K562 (cell line): ENCODE results near the gene CHST8. TPM values are rescaled to one million over a fixed set of nuclear protein-coding genes. Genes with fewer than 3 reads are reported as not detected.

Source experiments
- ATAC-seq: fragments of 200-7000 bp; cut with Tn5 transposase; 3 replicates; pipeline ENCODE4 v1.9.1; 2020; ENCODE audit warnings: moderate library complexity
- BruUV-seq: library from RNA; stranded (reverse); fragments of 400-500 nt; replicated peaks from 2 replicates; lab custom pipeline; 2021; lab: Mats Ljungman, UMichigan
- CTCF ChIA-PET: fragments of 300-600 bp; formaldehyde crosslinking; extraction: SDS; loops from one replicate; lab custom pipeline; 2021; ENCODE audit warnings: low intra/inter-chr PET ratio; lab: Yijun Ruan, JAX
- POLR2A ChIA-PET: fragments of 300-600, 350-650 bp; sonication (Branson Sonifier 250); formaldehyde crosslinking; extraction: SDS; loops from one replicate; lab custom pipeline; 2021; ENCODE audit warnings: antibody characterized with exemption, inconsistent platforms; lab: Yijun Ruan, JAX
- DNase-seq, 4 experiments: peaks; one replicate each; pipeline versions ENCODE4 v3.0.0 to v3.0.0-alpha.2; 2011 to 2018; ENCODE audit warnings: low spot score in 3 of 4, mixed read lengths in 3 of 4; ENCODE audit errors: extremely low read depth in 1 of 4
- FAIRE-seq: peaks from 2 replicates; lab custom pipeline; 2011; peaks lifted over from hg19 to GRCh38; lab: Jason Lieb, UNC
- H2AFZ ChIP-seq: 2 replicates; pipeline ENCODE4 v1.6.0; 2011; ENCODE audit warnings: low read depth, low read length, control low read depth, inconsistent platforms
- H3K27ac ChIP-seq: fragments of 200-600 bp; 3 replicates; pipeline ENCODE4 v1.8.0; 2011; ENCODE audit warnings: low read depth, mild to moderate bottlenecking, control low read depth, inconsistent platforms, low read length, moderate library complexity, mixed read lengths; ENCODE audit errors: extremely low read depth
- H3K27me3 ChIP-seq, 2 experiments: fragments of 300-600 bp in 1 of 2; 2 replicates in 1 of 2; 3 replicates in 1 of 2; pipeline versions ENCODE4 v1.6.0 to v1.8.0; 2011; ENCODE audit warnings: inconsistent platforms in 2 of 2, low read length in 2 of 2, mild to moderate bottlenecking in 1 of 2, mixed read lengths in 1 of 2, moderate library complexity in 1 of 2; ENCODE audit not compliant: control insufficient read depth in 2 of 2, insufficient read depth in 2 of 2
- H3K36me3 ChIP-seq: fragments of 300-600 bp; 3 replicates; pipeline ENCODE4 v1.8.0; 2011; ENCODE audit warnings: mild to moderate bottlenecking, low read length, inconsistent platforms; ENCODE audit not compliant: control insufficient read depth, insufficient read depth
- H3K4me1 ChIP-seq, 2 experiments: fragments of 200-600 bp in 1 of 2; replicated peaks in 1 of 2; 2 replicates in 1 of 2; 3 replicates in 1 of 2; pipeline versions ENCODE4 v1.5.1 to v1.8.0; 2011; ENCODE audit warnings: inconsistent platforms in 2 of 2, low read length in 2 of 2, mild to moderate bottlenecking in 1 of 2, mixed read lengths in 1 of 2, moderate library complexity in 1 of 2; ENCODE audit not compliant: control insufficient read depth in 2 of 2, insufficient read depth in 2 of 2
- H3K4me2 ChIP-seq: 2 replicates; pipeline ENCODE4 v1.6.1; 2011; ENCODE audit warnings: low read length, control low read depth, inconsistent platforms, mixed read lengths; ENCODE audit not compliant: insufficient read depth
- H3K4me3 ChIP-seq: fragments of 200-600 bp; sonication (generic), shearing (Covaris generic); 2 replicates; pipeline ENCODE4 v1.5.1; 2016; ENCODE audit warnings: control low read depth, inconsistent platforms
- H3K79me2 ChIP-seq: fragments of 200-600 bp; 3 replicates; pipeline ENCODE4 v1.8.0; 2011; ENCODE audit warnings: low read length, inconsistent platforms; ENCODE audit not compliant: control insufficient read depth, insufficient read depth
- H3K9ac ChIP-seq, 2 experiments: 2 replicates each; pipeline versions ENCODE4 v1.6.0 to v1.6.1; 2011; ENCODE audit warnings: low read depth in 2 of 2, low read length in 2 of 2, control low read depth in 1 of 2, inconsistent platforms in 1 of 2, mild to moderate bottlenecking in 1 of 2, mixed read lengths in 1 of 2; ENCODE audit not compliant: insufficient read depth in 1 of 2
- H3K9me1 ChIP-seq: one replicate; pipeline ENCODE4 v1.6.0; 2011; ENCODE audit warnings: inconsistent platforms, mild to moderate bottlenecking, low read length, moderate library complexity; ENCODE audit not compliant: control insufficient read depth, insufficient read depth
- H3K9me3 ChIP-seq: replicated peaks from 2 replicates; pipeline ENCODE4 v1.5.1; 2011; ENCODE audit warnings: low read depth, low read length, inconsistent platforms; ENCODE audit not compliant: control insufficient read depth, insufficient read depth
- H4K20me1 ChIP-seq: replicated peaks from 2 replicates; pipeline ENCODE4 v1.6.1; 2011; ENCODE audit warnings: low read length, inconsistent platforms, mixed read lengths; ENCODE audit not compliant: control insufficient read depth, insufficient read depth
- NFATC3 ChIP-seq: fragments of 450-650 bp; IDR thresholded peaks from 2 replicates; pipeline ENCODE4 v1.6.1; 2017; ENCODE audit warnings: mild to moderate bottlenecking
- SP2 ChIP-seq: IDR thresholded peaks from 2 replicates; pipeline ENCODE4 v1.6.1; 2011; ENCODE audit warnings: mild to moderate bottlenecking, low read depth, low read length, moderate library complexity; ENCODE audit not compliant: poor library complexity, severe bottlenecking; ENCODE audit errors: extremely low read depth
- ZNF766 ChIP-seq: fragments of 200-800 bp; sonication (Bioruptor generic); conservative IDR thresholded peaks from 2 replicates; pipeline ENCODE4 v1.6.1; 2016; ENCODE audit warnings: missing genetic modification characterization, missing compliant biosample characterization
- WGBS: fragments of 100-300 bp; shearing (Covaris generic); methylation state at CpG from one replicate; pipeline ENCODE4 v1.1.6; 2016; ENCODE audit warnings: low coverage, mixed read lengths; ENCODE audit not compliant: insufficient coverage; ENCODE audit errors: missing lambda C conversion rate; 5-methylcytosine and 5-hydroxymethylcytosine counted together
- in situ Hi-C: fragments of 300-500 bp; cut with MboI; formaldehyde crosslinking; loops from 4 replicates; pipeline ENCODE4 v1.15.0; 2018; ENCODE audit warnings: inconsistent platforms, mixed read lengths
- intact Hi-C: fragments of 100-400 bp; cut with micrococcal nuclease; formaldehyde crosslinking; loops from 2 replicates; pipeline ENCODE4 v1.14.2; 2022
- polyA plus RNA-seq, 8 experiments: library from polyadenylated mRNA; depleted of rRNA in 4 of 8; stranded (reverse) in 5 of 8; unstranded in 3 of 8; fragments of >200 nt; fragmentation: Nextera tagmentation in 2 of 8; fragmentation: Illumina TruSeq in 1 of 8; extraction: Ambion mirVana in 2 of 8; extraction: Trizol in 1 of 8; gene quantifications; 2 replicates each; pipeline versions ENCODE4 v1.2.1 to v1.2.3, GENCODE V29; 2011 to 2014; ENCODE audit warnings: inconsistent platforms in 1 of 8, missing spikeins in 1 of 8
- total RNA-seq, 7 experiments: library from RNA; depleted of rRNA in 6 of 7; stranded (reverse); fragments of >200 nt in 6 of 7; fragmentation: Illumina TruSeq in 2 of 7; extraction: Trizol in 2 of 7; gene quantifications; 2 replicates each; pipeline versions ENCODE4 v1.2.1 to v1.2.3, GENCODE V29; 2011 to 2021; ENCODE audit warnings: low replicate concordance in 1 of 7
- TF ChIP-seq, protein P1 (sequence below), 2 experiments: IDR thresholded peaks; 2 replicates each; pipeline ENCODE4 v1.6.1; 2011; ENCODE audit warnings: borderline replicate concordance in 1 of 2, control low read depth in 1 of 2, low read depth in 1 of 2, low read length in 1 of 2, mild to moderate bottlenecking in 1 of 2, mixed read lengths in 1 of 2, moderate library complexity in 1 of 2; ENCODE audit not compliant: insufficient read depth in 1 of 2, insufficient read length in 1 of 2, poor library complexity in 1 of 2, severe bottlenecking in 1 of 2; ENCODE audit errors: extremely low read depth in 1 of 2

CHST8 gene
- total and polyA plus RNA-seq, 9 of the 15 experiments (the other 6 are each of a cell fraction or from before 2014, with no cell fraction given) = 0.11 TPM; not detected in 8

DNA sequence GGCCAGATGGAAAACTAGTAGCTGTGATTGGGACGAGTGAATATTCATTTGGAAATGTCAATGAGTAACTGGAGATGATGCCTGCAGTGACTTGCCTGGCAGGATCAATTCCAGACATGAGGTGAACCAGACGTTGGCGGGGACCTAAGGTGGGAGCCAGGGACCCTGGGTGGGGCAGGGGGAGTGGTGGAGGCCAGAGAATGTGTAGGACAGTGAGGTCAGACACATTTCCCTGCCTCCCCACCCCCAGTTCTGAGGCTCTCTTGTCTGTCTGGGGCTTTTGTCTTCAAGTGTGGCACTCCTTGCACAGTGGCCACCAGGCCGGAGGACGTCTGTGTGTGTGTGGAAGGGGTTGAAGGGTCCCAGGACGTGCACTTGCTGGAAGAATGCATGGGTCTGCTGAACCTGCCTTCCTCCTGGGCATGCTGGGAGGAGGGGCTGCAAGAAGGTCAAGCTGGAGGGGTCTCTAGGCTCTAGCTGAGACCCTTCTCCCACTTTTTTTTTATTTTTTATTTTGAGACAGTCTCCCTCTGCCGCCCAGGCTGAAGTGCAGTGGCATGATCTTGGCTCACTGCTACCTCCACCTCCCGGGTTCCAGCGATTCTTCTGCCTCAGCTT is 51.6 kb downstream of the CHST8 start:
- no TSS peak for BruUV-seq
- H3K36me3 ChIP-seq = no peaks in the 10 kb centered on the region
- TF ChIP-seq, protein P1, sequence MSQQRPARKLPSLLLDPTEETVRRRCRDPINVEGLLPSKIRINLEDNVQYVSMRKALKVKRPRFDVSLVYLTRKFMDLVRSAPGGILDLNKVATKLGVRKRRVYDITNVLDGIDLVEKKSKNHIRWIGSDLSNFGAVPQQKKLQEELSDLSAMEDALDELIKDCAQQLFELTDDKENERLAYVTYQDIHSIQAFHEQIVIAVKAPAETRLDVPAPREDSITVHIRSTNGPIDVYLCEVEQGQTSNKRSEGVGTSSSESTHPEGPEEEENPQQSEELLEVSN (IDR thresholded peaks at IDR 0.05; ENCODE audit: borderline replicate concordance in 1 of 2, extremely low read depth in 1 of 2, insufficient read depth in 1 of 2, insufficient read length in 1 of 2, low read depth in 1 of 2, low read length in 1 of 2, poor library complexity in 1 of 2, severe bottlenecking in 1 of 2) = no peak
- TF ChIP-seq NFATC3 = no peak
- TF ChIP-seq ZNF766 (CRISPR knock-in tag) = no peak
- TF ChIP-seq SP2 = no peak
- TF ChIP-seq, all 486 proteins: peak for 0
- no peaks in the 10 kb centered on the region for H3K9me3 ChIP-seq
- ChIA-PET CTCF (no interaction called here), POLR2A (no interaction called here)
- no peak overlapping the region for H2AFZ ChIP-seq
- peaks cover 13% of the 10 kb centered on the region; the same call in 1 of the 2 replicates for H4K20me1 ChIP-seq
- WGBS = 0% methylated on average over 9 of the region's 9 CpGs
- intact Hi-C loops (no loop called here), in situ Hi-C loops (no loop called here)
- H3K4me2 ChIP-seq = no peak overlapping the region
- no peaks in the 10 kb centered on the region for H3K4me1 ChIP-seq
- no peaks in the 10 kb centered on the region for H3K79me2 ChIP-seq
- no peak overlapping the region for H3K9ac ChIP-seq
- H3K4me3 ChIP-seq = no peak overlapping the region
- no peak overlapping the region for H3K27ac ChIP-seq
- no peaks in the 10 kb centered on the region for H3K9me1 ChIP-seq
- DNase-seq (no peak), ATAC-seq (no peak), FAIRE-seq (no peak)
- peaks cover 4 to 30% of the 10 kb centered on the region in 2 experiments; a peak in 4 of 5 replicates for H3K27me3 ChIP-seq
